Peyer's patch (tissue), 4 donors: ENCODE measurements around the gene SPDEF. TPM values are rescaled to one million over a fixed set of nuclear protein-coding genes. Genes with fewer than 3 reads are reported as not detected.

Source experiments
- DNase-seq, 3 donors: peaks; one replicate each; pipeline ENCODE4 v3.0.0-alpha.2; 2017 to 2019
- H3K27ac ChIP-seq, 4 donors: fragments of 200-600 bp; sonication (generic); one replicate each; pipeline ENCODE4 v1.5.1; 2016 to 2019
- H3K27me3 ChIP-seq, 2 donors: fragments of 200-600 bp; sonication (generic); one replicate each; pipeline ENCODE4 v1.5.1; 2019
- H3K36me3 ChIP-seq, 3 donors: fragments of 200-600 bp; sonication (generic); one replicate each; pipeline ENCODE4 v1.5.1; 2016 to 2019
- H3K4me1 ChIP-seq, 4 donors: fragments of 200-600 bp; sonication (generic); one replicate each; pipeline ENCODE4 v1.5.1; 2016 to 2019
- H3K4me3 ChIP-seq, 4 donors: fragments of 200-600 bp; sonication (generic); 1 replicate in 3 of 4; 2 replicates in 1 of 4; pipeline ENCODE4 v1.5.1; 2016 to 2019; ENCODE audit warnings: mild to moderate bottlenecking in 1 of 4
- H3K9me3 ChIP-seq, 4 donors: fragments of 200-600 bp; sonication (generic); one replicate each; pipeline ENCODE4 v1.5.1; 2016 to 2019; ENCODE audit warnings: mild to moderate bottlenecking in 1 of 4
- CTCF ChIP-seq, 6 experiments: fragments of 450-650 bp in 4 of 6; fragments of 200-600 bp in 2 of 6; sonication (generic) in 1 of 6; IDR thresholded peaks; one replicate each; pipeline ENCODE4 v1.5.1; 2017 to 2019; ENCODE audit warnings: antibody characterized with exemption in 6 of 6, mild to moderate bottlenecking in 3 of 6, moderate library complexity in 1 of 6
- POLR2A ChIP-seq, 2 donors: fragments of 450-650 bp; IDR thresholded peaks; one replicate each; pipeline ENCODE4 v1.5.1; 2017; ENCODE audit warnings: antibody characterized with exemption in 2 of 2, mild to moderate bottlenecking in 2 of 2, moderate library complexity in 2 of 2
- total RNA-seq, 4 donors: library from RNA; depleted of rRNA; stranded (reverse); fragments of >200 nt; gene quantifications; one replicate each; pipeline ENCODE4 v1.1.0, GENCODE V29; 2016

The SPDEF gene
- total RNA-seq, 4 donors from 2014 or later, result 29.7 to 58.7 (median 39.0) TPM

GRCh38 chr6:34531580-34532201 lies 24.4 kb downstream of the SPDEF start:
- Histone ChIP-seq H3K4me3 (no peak overlapping the region), H3K27ac (no peak overlapping the region), H3K27me3 (no peaks in the 10 kb centered on the region), H3K36me3 (no peaks in the 10 kb centered on the region), H3K4me1 (peaks cover 0 to 9% (median 0%) of the 10 kb centered on the region in 4 donors), H3K9me3 (no peaks in the 10 kb centered on the region)
- no peak for TF ChIP-seq CTCF (IDR thresholded peaks at IDR 0.05)
- TF ChIP-seq POLR2A (IDR thresholded peaks at IDR 0.05), result no peak
- peak in 1 of 3 donors; percentile 47 for DNase-seq

GRCh38 chr6:34530753-34531365 lies 25.3 kb downstream of the SPDEF start:
- Histone ChIP-seq H3K36me3 (no peaks in the 10 kb centered on the region), H3K9me3 (no peaks in the 10 kb centered on the region), H3K4me3 (no peak overlapping the region), H3K27me3 (no peaks in the 10 kb centered on the region), H3K27ac (no peak overlapping the region), H3K4me1 (peaks cover 0 to 10% (median 0%) of the 10 kb centered on the region in 4 donors)
- no peak for DNase-seq
- TF ChIP-seq CTCF (IDR thresholded peaks at IDR 0.05), result no peak
- TF ChIP-seq POLR2A (IDR thresholded peaks at IDR 0.05), result no peak

GRCh38 chr6:34529665-34530327 lies 26.3 kb downstream of the SPDEF start:
- Histone ChIP-seq H3K9me3 (no peaks in the 10 kb centered on the region), H3K36me3 (no peaks in the 10 kb centered on the region), H3K27ac (no peak overlapping the region), H3K4me3 (no peak overlapping the region), H3K27me3 (no peaks in the 10 kb centered on the region), H3K4me1 (peaks cover 0 to 10% (median 0%) of the 10 kb centered on the region in 4 donors)
- peak in 3 of 6 experiments; percentile 29 to 41 (median 35) for TF ChIP-seq CTCF (IDR thresholded peaks at IDR 0.05)
- no peak for TF ChIP-seq POLR2A (IDR thresholded peaks at IDR 0.05)
- peak in 1 of 3 donors; percentile 66 for DNase-seq

GRCh38 chr6:34528996-34529664 lies 27.0 kb downstream of the SPDEF start:
- TF ChIP-seq CTCF (IDR thresholded peaks at IDR 0.05) (no peak), POLR2A (IDR thresholded peaks at IDR 0.05) (no peak)
- Histone ChIP-seq H3K4me1 (peaks cover 0 to 10% (median 0%) of the 10 kb centered on the region in 4 donors), H3K4me3 (no peak overlapping the region), H3K36me3 (no peaks in the 10 kb centered on the region), H3K9me3 (no peaks in the 10 kb centered on the region), H3K27me3 (no peaks in the 10 kb centered on the region), H3K27ac (no peak overlapping the region)
- no peak for DNase-seq

GRCh38 chr6:34527751-34528670 lies 28.1 kb downstream of the SPDEF start:
- Histone ChIP-seq H3K27me3 (no peaks in the 10 kb centered on the region), H3K4me3 (no peak overlapping the region), H3K36me3 (no peaks in the 10 kb centered on the region), H3K4me1 (peaks cover 0 to 10% (median 0%) of the 10 kb centered on the region in 4 donors), H3K9me3 (no peaks in the 10 kb centered on the region), H3K27ac (no peak overlapping the region)
- TF ChIP-seq POLR2A (IDR thresholded peaks at IDR 0.05) (no peak), CTCF (IDR thresholded peaks at IDR 0.05) (no peak)
- DNase-seq, result no peak
